Liver (tissue), 3 donors: ENCODE measurements around the gene CASZ1.

Experiments used
- EGR1 ChIP-seq, 2 donors: IDR thresholded peaks; 2 replicates each; pipeline ENCODE4 v1.6.1; 2016 to 2018; ENCODE audit warnings: antibody characterized with exemption in 2 of 2, low read depth in 2 of 2
- HNF4G ChIP-seq: IDR thresholded peaks from 2 replicates; pipeline ENCODE4 v1.6.1; 2016; ENCODE audit warnings: antibody characterized with exemption
- JUND ChIP-seq, 2 donors: IDR thresholded peaks; 2 replicates each; pipeline ENCODE4 v1.6.1; 2016; ENCODE audit warnings: antibody characterized with exemption in 2 of 2
- MAX ChIP-seq: IDR thresholded peaks from 2 replicates; pipeline ENCODE4 v1.6.1; 2016; ENCODE audit warnings: antibody characterized with exemption
- RAD21 ChIP-seq, 2 donors: IDR thresholded peaks; 2 replicates each; pipeline ENCODE4 v1.6.1; 2016; ENCODE audit warnings: antibody characterized with exemption in 2 of 2, mild to moderate bottlenecking in 2 of 2
- REST ChIP-seq: IDR thresholded peaks from 2 replicates; pipeline ENCODE4 v1.6.1; 2016; ENCODE audit warnings: antibody characterized with exemption, mild to moderate bottlenecking
- RXRA ChIP-seq, 2 donors: IDR thresholded peaks; 2 replicates each; pipeline ENCODE4 v1.6.1; 2017 to 2018; ENCODE audit warnings: antibody characterized with exemption in 2 of 2, mild to moderate bottlenecking in 1 of 2
- SP1 ChIP-seq: IDR thresholded peaks from 2 replicates; pipeline ENCODE4 v1.6.1; 2018; ENCODE audit warnings: antibody characterized with exemption, mild to moderate bottlenecking
- YY1 ChIP-seq: IDR thresholded peaks from 2 replicates; pipeline ENCODE4 v1.6.1; 2016; ENCODE audit warnings: antibody characterized with exemption, mild to moderate bottlenecking
- TF ChIP-seq, protein P1 (sequence below): fragments of 150-350 bp; IDR thresholded peaks from 2 replicates; pipeline ENCODE4 v1.5.1; 2017; ENCODE audit warnings: improper control_type of control experiment, low read depth, low read length; ENCODE audit not compliant: missing input control
- donor health status: healthy.
- donor health status: healthy.

GRCh38 chr1:10708757-10709156 lies 87.7 kb downstream of the CASZ1 start:
- TF ChIP-seq, protein P1, sequence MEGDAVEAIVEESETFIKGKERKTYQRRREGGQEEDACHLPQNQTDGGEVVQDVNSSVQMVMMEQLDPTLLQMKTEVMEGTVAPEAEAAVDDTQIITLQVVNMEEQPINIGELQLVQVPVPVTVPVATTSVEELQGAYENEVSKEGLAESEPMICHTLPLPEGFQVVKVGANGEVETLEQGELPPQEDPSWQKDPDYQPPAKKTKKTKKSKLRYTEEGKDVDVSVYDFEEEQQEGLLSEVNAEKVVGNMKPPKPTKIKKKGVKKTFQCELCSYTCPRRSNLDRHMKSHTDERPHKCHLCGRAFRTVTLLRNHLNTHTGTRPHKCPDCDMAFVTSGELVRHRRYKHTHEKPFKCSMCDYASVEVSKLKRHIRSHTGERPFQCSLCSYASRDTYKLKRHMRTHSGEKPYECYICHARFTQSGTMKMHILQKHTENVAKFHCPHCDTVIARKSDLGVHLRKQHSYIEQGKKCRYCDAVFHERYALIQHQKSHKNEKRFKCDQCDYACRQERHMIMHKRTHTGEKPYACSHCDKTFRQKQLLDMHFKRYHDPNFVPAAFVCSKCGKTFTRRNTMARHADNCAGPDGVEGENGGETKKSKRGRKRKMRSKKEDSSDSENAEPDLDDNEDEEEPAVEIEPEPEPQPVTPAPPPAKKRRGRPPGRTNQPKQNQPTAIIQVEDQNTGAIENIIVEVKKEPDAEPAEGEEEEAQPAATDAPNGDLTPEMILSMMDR = no peak
- TF ChIP-seq RAD21 (IDR thresholded peaks at IDR 0.05) (no peak), JUND (IDR thresholded peaks at IDR 0.05) (no peak), RXRA (IDR thresholded peaks at IDR 0.05) (no peak), MAX (no peak), HNF4G (no peak), EGR1 (IDR thresholded peaks at IDR 0.05; ENCODE audit: low read depth in 2 of 2) (no peak), SP1 (no peak), REST (no peak), YY1 (no peak)
